DND-41 (cell line): Measurements from ENCODE around the gene FAM32A.

Experiments used
- EZH2 ChIP-seq: IDR thresholded peaks from 3 replicates; pipeline ENCODE4 v1.6.1; 2012; ENCODE audit warnings: borderline replicate concordance, low read depth, mild to moderate bottlenecking, moderate library complexity, low read length, inconsistent platforms; ENCODE audit not compliant: severe bottlenecking
- TF ChIP-seq, protein P1 (sequence below): IDR thresholded peaks from 2 replicates; pipeline ENCODE4 v1.5.1; 2012; ENCODE audit warnings: borderline replicate concordance, low read length, moderate library complexity, mild to moderate bottlenecking; ENCODE audit not compliant: poor library complexity, severe bottlenecking; ENCODE audit errors: extremely low read depth

DNA sequence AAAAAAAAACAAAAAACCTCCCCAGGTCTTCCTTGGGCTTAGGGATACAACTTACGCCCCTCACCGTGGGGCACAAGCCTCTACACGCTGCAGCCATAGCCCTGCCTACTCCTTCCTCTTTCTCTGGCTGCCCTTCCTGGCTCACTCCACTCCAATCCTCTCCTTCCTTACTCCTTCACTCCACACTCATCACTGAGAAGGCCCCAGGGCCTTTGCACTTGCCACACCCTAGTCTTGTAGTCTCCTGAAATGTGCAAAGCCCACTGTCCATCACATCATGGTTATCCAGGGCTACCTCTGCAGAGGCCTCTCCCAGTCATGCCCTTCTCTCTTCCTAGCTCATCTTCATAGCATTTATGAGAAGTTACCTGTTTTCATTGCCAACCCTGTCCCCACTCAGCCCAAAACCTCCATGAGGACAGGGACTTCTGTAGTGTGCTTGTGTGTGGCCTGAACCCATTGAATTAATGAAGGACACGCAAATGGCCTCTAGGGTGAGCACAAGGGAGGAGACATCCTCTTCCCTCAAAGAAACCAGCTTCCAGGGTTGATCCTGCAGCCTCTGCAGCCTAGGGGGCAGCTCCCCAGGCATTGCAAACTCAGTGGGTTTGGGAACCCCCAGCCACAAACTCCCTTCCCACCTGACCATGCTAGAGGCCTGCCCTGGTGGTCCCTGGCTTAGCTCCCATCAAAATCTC, 49.6 kb upstream of the FAM32A start:
- TF ChIP-seq, protein P1, sequence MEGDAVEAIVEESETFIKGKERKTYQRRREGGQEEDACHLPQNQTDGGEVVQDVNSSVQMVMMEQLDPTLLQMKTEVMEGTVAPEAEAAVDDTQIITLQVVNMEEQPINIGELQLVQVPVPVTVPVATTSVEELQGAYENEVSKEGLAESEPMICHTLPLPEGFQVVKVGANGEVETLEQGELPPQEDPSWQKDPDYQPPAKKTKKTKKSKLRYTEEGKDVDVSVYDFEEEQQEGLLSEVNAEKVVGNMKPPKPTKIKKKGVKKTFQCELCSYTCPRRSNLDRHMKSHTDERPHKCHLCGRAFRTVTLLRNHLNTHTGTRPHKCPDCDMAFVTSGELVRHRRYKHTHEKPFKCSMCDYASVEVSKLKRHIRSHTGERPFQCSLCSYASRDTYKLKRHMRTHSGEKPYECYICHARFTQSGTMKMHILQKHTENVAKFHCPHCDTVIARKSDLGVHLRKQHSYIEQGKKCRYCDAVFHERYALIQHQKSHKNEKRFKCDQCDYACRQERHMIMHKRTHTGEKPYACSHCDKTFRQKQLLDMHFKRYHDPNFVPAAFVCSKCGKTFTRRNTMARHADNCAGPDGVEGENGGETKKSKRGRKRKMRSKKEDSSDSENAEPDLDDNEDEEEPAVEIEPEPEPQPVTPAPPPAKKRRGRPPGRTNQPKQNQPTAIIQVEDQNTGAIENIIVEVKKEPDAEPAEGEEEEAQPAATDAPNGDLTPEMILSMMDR = no peak
- TF ChIP-seq EZH2 = no peak
